IPS-18c (cell line): ENCODE results near the gene LNX1.

Experiments
- H3K4me3 ChIP-seq: 2 replicates; pipeline ENCODE4 v1.7.0; 2013; ENCODE audit warnings: low read depth, mild to moderate bottlenecking, low read length, moderate library complexity; ENCODE audit not compliant: insufficient read depth
- H3K9me3 ChIP-seq: one replicate; pipeline ENCODE4 v1.6.1; 2013; ENCODE audit warnings: mild to moderate bottlenecking, low read length, moderate library complexity; ENCODE audit not compliant: control insufficient read depth, insufficient read depth

LNX1 gene

GRCh38 chr4:53499791-53500190 lies 91.5 kb downstream of the LNX1 start:
- H3K4me3 ChIP-seq = no peak overlapping the region

GRCh38 chr4:53498706-53499105 lies 92.6 kb downstream of the LNX1 start:
- H3K4me3 ChIP-seq = no peak overlapping the region
- H3K9me3 ChIP-seq = no peaks in the 10 kb centered on the region

More at GRCh38 chr4:53499791-53500190, 91.5 kb downstream of the LNX1 start:
- no peaks in the 10 kb centered on the region for H3K9me3 ChIP-seq

GRCh38 chr4:53497487-53498244 lies 93.6 kb downstream of the LNX1 start:
- Histone ChIP-seq H3K9me3 (no peaks in the 10 kb centered on the region), H3K4me3 (no peak overlapping the region)

DNA sequence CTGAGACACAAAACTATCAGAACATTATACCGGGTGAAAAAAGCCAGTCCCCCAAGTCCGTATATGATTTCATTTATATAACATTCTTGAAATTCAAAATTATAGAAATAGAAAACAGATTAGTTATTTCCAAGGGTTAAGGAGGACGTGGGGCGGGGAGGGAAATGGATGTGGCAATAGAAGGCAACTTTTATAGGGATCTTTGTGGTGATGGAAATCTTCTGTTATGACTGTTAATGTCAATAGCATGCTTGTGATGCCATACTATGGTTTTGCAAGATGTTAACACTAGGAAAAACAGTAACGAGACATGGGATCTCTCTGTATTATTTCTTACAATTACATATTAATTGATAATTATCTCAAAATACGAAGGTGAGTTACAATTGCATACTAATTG lies 96.4 kb downstream of the LNX1 start:
- Histone ChIP-seq H3K9me3 (no peaks in the 10 kb centered on the region), H3K4me3 (no peak overlapping the region)

DNA sequence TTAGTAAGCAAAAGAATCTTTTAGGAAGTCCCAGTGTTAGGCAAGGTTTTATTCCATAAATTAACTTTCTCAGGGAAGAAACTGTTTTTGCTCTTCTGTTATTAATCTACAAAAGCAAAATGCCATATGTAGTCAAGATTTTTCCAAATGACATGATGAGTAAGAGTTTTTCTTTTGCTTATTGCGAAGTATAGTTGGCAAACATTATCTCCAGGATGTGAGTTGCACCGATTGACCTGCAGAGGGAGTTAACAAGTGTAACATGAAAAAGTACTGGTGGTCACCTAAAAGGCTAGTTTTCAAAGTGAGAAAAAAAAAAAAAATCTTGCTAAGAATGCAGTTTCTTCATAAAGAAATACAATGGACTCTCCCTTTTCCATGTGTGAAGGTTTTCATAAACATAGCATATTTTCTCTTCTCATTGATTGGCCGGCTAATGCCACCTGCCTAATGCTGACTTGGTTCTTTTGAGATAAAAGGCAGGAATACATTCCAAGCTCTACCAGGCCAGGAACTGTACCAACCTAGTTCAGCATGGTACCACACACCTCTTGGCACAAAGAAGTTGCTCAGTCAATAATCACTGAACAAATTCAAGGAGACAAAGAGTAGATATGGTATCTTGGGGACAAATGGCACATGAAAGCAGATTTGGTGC lies 100.2 kb downstream of the LNX1 start:
- Histone ChIP-seq H3K4me3 (no peak overlapping the region), H3K9me3 (no peaks in the 10 kb centered on the region)

DNA sequence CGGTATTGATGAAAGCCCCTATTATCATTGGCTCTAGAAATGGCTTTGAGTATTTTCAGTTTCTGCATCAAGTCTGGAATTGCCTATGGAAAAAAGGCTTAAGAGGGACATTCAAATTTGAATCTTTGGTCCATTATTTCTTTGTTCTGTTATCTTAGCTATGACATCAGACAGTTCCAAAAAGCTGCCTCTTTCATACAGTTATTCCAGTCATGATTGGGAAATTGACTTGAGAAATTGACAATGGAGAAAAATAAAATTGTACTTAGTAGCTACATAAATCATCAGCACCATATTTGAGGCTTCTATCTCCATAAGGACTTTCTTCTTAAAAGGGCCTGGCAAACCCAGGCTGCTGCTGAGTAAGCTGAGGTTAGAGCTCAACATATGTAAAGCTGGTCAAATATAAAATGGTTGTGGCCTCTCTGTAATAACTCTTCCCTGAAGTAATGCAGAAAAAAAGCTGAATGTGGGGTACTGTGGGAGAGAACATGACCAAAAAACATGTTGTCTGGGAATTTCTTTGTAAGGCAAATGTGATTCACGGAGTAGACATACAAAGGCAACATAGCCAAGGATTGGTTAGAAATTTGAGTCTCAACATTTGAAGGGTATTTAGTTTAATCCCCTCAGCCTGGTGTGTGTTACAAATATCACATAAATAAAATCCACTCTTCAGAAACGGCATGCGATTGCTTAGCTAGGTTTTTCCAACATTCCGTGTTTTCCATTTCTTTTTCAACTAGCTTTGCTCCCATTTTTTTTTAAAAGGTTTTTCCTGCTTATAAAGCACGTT lies 100.9 kb downstream of the LNX1 start:
- Histone ChIP-seq H3K9me3 (no peaks in the 10 kb centered on the region), H3K4me3 (no peak overlapping the region)

DNA sequence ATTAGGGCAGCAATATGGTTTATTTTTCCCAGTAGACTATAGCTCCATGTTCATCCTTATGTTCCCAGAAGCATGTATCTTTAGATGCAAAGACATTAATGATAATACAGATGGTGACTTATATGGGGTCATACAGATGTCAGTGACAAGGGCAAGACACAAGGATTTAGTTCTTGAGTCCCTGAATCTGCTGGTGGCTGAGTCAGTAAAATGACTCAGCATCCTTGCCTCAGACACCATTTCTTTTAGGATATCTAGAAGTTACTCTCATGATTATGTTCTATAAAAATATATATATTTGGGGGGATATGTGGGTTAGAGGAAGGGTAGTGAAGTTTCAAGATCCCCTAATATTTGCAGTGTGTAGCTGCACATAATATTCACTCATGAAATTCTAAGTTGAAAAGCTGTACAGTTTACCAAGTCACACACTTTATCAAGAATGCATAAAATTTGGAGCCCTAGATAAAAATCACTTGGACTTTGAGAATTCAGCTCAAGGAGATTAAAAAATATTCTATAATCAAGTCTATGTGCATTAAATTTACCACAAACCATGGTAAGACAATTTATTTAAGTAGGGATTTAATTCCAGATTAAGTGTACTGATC lies 101.9 kb downstream of the LNX1 start:
- Histone ChIP-seq H3K4me3 (no peak overlapping the region), H3K9me3 (no peaks in the 10 kb centered on the region)

DNA sequence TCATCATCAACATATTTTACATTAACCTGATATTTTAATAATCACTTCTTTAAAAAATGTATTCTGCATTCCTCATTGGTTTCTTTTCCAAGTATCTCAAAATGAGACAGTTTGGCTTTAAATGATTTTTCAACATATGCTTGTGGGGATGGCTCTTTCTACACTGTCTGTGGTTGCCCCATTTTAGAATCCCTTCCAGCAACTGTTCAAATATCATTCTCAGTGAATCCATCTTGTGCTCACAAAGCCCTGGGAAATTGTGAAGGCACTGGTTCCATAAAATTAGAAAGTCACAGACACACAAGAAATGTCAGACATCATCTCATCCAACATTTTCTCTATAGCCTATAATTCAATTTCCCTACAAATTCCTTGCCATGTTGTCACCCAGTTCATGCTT lies 103.5 kb downstream of the LNX1 start:
- Histone ChIP-seq H3K4me3 (no peak overlapping the region), H3K9me3 (no peaks in the 10 kb centered on the region)

DNA sequence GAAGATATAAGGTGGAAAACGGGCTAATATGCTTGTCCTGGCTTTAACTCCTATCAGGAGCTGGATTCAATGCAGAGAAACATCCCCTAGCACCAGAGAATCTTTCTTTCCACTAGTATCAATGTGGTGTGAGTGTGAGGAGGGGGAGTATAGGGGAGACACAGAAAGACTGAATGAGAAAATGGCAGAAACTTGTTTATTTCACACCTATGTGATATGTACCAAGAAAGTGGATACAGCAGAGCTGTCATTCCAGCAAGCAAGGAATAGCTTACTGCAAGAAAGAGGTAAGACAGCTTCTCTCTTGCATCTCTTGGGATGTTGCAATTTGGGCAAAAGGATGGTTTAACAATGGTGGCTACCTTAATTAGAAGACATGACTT lies 105.6 kb downstream of the LNX1 start:
- Histone ChIP-seq H3K4me3 (no peak overlapping the region), H3K9me3 (no peaks in the 10 kb centered on the region)

GRCh38 chr4:53484911-53485657 lies 106.2 kb downstream of the LNX1 start:
- Histone ChIP-seq H3K4me3 (no peak overlapping the region), H3K9me3 (no peaks in the 10 kb centered on the region)

DNA sequence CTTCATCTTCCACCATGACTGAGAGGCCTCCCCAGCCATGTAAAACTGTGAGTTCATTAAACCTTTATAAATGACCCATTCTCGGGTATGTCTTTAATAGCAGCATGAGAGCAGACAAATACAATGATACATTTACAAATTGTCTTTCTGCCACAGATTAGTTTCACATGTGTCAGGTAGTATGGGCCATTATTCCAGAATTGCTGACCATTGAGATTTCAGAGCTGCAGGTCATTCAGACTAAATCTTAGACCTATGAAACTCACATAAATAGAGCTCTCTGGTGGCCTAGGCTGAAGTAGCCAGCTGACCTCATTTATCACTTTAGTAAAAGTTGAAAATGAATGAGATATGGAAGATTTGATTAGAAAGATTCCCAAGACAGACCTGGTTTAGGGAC lies 108.0 kb downstream of the LNX1 start:
- H3K9me3 ChIP-seq = no peaks in the 10 kb centered on the region
- H3K4me3 ChIP-seq = no peak overlapping the region

GRCh38 chr4:53481586-53481985 lies 109.7 kb downstream of the LNX1 start:
- Histone ChIP-seq H3K9me3 (no peaks in the 10 kb centered on the region), H3K4me3 (no peak overlapping the region)

GRCh38 chr4:53480909-53481308 lies 110.4 kb downstream of the LNX1 start:
- no peaks in the 10 kb centered on the region for H3K9me3 ChIP-seq
- H3K4me3 ChIP-seq = no peak overlapping the region

- Histone ChIP-seq H3K4me3 (no peak overlapping the region), H3K9me3 (no peaks in the 10 kb centered on the region)
These were observed 111.4 kb downstream of the LNX1 start for GRCh38 chr4:53479736-53480525.

GRCh38 chr4:53478671-53479456 lies 112.4 kb downstream of the LNX1 start:
- no peak overlapping the region for H3K4me3 ChIP-seq

DNA sequence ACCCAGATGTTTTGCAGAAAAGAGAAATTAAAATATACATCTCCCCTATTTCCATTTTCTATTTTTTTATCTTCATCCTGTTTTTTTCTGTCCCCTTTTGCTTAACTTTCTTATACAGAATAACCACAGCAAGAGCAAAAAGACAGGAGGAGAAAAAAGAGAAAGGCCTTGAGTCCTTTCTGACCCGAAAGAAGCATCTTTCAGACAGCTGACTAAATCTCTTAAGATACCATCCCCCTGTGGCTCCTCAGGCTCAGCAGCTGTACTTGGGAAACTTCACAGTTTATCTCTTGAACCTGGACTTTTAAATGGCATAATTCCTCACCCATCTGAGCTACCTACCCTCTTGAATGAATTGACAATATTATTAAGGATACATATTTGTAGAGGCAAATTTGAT lies 113.7 kb downstream of the LNX1 start:
- no peak overlapping the region for H3K4me3 ChIP-seq
- H3K9me3 ChIP-seq = no peaks in the 10 kb centered on the region

More at GRCh38 chr4:53478671-53479456, 112.4 kb downstream of the LNX1 start:
- no peaks in the 10 kb centered on the region for H3K9me3 ChIP-seq
